ENCODE results near the gene CD164. TPM values are rescaled to one million over a fixed set of nuclear protein-coding genes. Genes with fewer than 3 reads are reported as not detected.

The CD164 gene
- total and polyA plus RNA-seq, 2 of the 4 experiments (the other 2 are of a cell fraction): 146 to 150 TPM

DNA sequence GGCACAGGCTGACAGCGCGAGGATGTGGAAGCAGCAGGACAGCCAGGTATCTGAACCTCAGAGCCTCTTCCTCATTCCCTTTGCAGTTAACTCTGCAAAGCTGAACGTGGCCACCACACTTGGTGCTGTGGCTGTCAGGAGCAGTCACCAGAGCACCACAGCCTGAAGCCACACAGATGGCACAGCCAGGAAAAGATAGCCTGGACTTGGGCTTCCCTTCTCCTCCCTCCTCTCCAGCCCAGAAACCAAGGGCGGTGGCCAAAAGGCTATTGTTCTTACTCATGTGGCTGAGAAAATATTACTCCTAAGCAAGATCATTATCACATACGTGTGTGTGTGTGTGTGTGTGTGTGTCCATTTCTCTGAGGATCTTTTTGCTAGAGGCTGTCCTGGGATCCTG lies 39.8 kb downstream of the CD164 start:
- Histone ChIP-seq H3K36me3 (ENCODE audit: control insufficient read depth, insufficient read depth, low read length) (no peaks in the 10 kb centered on the region), H4K20me1 (ENCODE audit: insufficient read depth, low read length) (no peaks in the 10 kb centered on the region), H2BK120ac (ENCODE audit: low read depth, low read length) (no peak overlapping the region), H2AK9ac (replicated peaks; ENCODE audit: low read depth, low read length, poor library complexity) (no peak overlapping the region), H3K27me3 (ENCODE audit: control insufficient read depth, insufficient read depth, low read length) (no peaks in the 10 kb centered on the region), H3K4me1 (ENCODE audit: control insufficient read depth, insufficient read depth, low read length) (no peaks in the 10 kb centered on the region), H3K56ac (ENCODE audit: extremely low read depth, insufficient read depth, low read length) (no peak overlapping the region), H3K18ac (ENCODE audit: low read depth, low read length) (no peak overlapping the region), H3K4me2 (ENCODE audit: low read depth, low read length) (no peak overlapping the region), H4K5ac (ENCODE audit: low read depth, low read length) (no peak overlapping the region), H4K91ac (ENCODE audit: insufficient read depth, low read depth, low read length) (no peak overlapping the region), H2BK15ac (ENCODE audit: low read depth, low read length) (no peak overlapping the region), H3K9ac (ENCODE audit: low read depth, low read length) (no peak overlapping the region), H3K27ac (ENCODE audit: insufficient read depth, low read length) (no peak overlapping the region), H3K4me3 (ENCODE audit: insufficient read depth, low read depth, low read length) (no peak overlapping the region), H3K4ac (ENCODE audit: low read depth, low read length) (no peak overlapping the region), H3K9me1 (ENCODE audit: insufficient read depth, low read length) (no peaks in the 10 kb centered on the region), H3K23ac (ENCODE audit: low read depth, low read length) (no peak overlapping the region), H4K8ac (ENCODE audit: low read depth in 2 of 2, low read length in 2 of 2) (no peak overlapping the region), H3K14ac (replicated peaks; ENCODE audit: low read depth, low read length) (no peak overlapping the region), H3K9me3 (ENCODE audit: control insufficient read depth, insufficient read depth, low read length) (no peaks in the 10 kb centered on the region), H2BK20ac (ENCODE audit: low read depth, low read length) (no peak overlapping the region), H2AK5ac (ENCODE audit: low read depth, low read length) (no peak overlapping the region), H2AFZ (replicated peaks; ENCODE audit: low read length, poor library complexity) (no peak overlapping the region), H3K79me1 (ENCODE audit: low read depth in 1 of 2, low read length in 2 of 2) (no peaks in the 10 kb centered on the region), H2BK5ac (ENCODE audit: low read depth, low read length, poor library complexity, severe bottlenecking) (no peak overlapping the region)
- dilution Hi-C loops (cut with HindIII; ENCODE audit: low sequenced_read_pairs, unreplicated experiment) (no loop called here), in situ Hi-C loops (cut with MboI; ENCODE audit: low sequenced_read_pairs) (no loop called here), intact Hi-C loops (cut with micrococcal nuclease) (no loop called here)
- DNase-seq: no peak
- TF ChIP-seq RCOR1 (IDR thresholded peaks at IDR 0.05; ENCODE audit: insufficient replicate concordance, low read length) (no peak), FOS (IDR thresholded peaks at IDR 0.05; ENCODE audit: low read depth, low read length) (no peak), POLR2A (IDR thresholded peaks at IDR 0.05; ENCODE audit: low read depth, low read length) (no peak), SMC3 (IDR thresholded peaks at IDR 0.05; ENCODE audit: low read depth, low read length) (no peak), NFE2L2 (IDR thresholded peaks at IDR 0.05; ENCODE audit: low read depth, low read length) (no peak), RFX5 (IDR thresholded peaks at IDR 0.05; ENCODE audit: low read depth, low read length) (no peak), RAD21 (IDR thresholded peaks at IDR 0.05; ENCODE audit: low read length) (no peak), MAFK (IDR thresholded peaks at IDR 0.05; ENCODE audit: low read depth, low read length) (no peak), CEBPB (IDR thresholded peaks at IDR 0.05; ENCODE audit: low read depth, low read length) (no peak), MAZ (IDR thresholded peaks at IDR 0.05; ENCODE audit: borderline replicate concordance, low read depth, low read length) (no peak), BHLHE40 (IDR thresholded peaks at IDR 0.05; ENCODE audit: low read depth, low read length) (no peak), MXI1 (IDR thresholded peaks at IDR 0.05; ENCODE audit: borderline replicate concordance, low read depth, low read length) (no peak), USF2 (IDR thresholded peaks at IDR 0.05; ENCODE audit: low read depth, low read length) (no peak)
- TF ChIP-seq, protein P1, sequence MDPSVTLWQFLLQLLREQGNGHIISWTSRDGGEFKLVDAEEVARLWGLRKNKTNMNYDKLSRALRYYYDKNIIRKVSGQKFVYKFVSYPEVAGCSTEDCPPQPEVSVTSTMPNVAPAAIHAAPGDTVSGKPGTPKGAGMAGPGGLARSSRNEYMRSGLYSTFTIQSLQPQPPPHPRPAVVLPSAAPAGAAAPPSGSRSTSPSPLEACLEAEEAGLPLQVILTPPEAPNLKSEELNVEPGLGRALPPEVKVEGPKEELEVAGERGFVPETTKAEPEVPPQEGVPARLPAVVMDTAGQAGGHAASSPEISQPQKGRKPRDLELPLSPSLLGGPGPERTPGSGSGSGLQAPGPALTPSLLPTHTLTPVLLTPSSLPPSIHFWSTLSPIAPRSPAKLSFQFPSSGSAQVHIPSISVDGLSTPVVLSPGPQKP (IDR thresholded peaks at IDR 0.05; ENCODE audit: borderline replicate concordance, low read depth, low read length): no peak
- TF ChIP-seq, protein P2, sequence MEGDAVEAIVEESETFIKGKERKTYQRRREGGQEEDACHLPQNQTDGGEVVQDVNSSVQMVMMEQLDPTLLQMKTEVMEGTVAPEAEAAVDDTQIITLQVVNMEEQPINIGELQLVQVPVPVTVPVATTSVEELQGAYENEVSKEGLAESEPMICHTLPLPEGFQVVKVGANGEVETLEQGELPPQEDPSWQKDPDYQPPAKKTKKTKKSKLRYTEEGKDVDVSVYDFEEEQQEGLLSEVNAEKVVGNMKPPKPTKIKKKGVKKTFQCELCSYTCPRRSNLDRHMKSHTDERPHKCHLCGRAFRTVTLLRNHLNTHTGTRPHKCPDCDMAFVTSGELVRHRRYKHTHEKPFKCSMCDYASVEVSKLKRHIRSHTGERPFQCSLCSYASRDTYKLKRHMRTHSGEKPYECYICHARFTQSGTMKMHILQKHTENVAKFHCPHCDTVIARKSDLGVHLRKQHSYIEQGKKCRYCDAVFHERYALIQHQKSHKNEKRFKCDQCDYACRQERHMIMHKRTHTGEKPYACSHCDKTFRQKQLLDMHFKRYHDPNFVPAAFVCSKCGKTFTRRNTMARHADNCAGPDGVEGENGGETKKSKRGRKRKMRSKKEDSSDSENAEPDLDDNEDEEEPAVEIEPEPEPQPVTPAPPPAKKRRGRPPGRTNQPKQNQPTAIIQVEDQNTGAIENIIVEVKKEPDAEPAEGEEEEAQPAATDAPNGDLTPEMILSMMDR (conservative IDR thresholded peaks at IDR 0.05; ENCODE audit: low read depth, low read length): no peak
- WGBS, 2 experiments (ENCODE audit: extremely low coverage in 2 of 2, insufficient read length in 1 of 2): 38% methylated on average over 1 of the region's 5 CpGs; no CpG with 5 or more reads in 1 of the 2 experiments
- no peak for ATAC-seq (ENCODE audit: low read depth)
- no TSS peak for BruUV-seq (replicated peaks)
- ChIA-PET CTCF (no interaction called here), POLR2A (ENCODE audit: unreplicated experiment) (no interaction called here)
